ENCODE data around the gene ST3GAL5. TPM values are rescaled to one million over a fixed set of nuclear protein-coding genes. Genes with fewer than 3 reads are reported as not detected.

ST3GAL5 gene
- total and polyA plus RNA-seq, 9 donors: 25.9 to 37.5 (median 32.8) TPM

DNA sequence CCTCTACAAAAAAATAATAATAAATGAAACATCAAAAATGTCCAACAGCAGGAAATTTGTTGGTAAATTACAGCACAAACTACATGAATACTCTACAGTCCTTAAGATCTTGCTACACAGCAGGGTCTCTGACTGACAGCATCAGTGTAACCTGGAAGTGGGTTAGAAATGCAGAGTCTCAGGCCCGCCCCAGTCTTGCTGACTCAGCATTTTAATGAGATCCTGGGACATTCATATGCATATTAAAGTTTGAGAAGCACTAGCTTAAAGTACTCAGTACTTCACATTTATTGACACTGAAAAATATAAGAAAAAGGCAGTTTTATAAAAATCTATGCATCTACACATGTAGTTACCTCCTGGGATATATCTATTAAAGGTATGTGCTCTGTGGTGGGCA lies 21.7 kb downstream of the ST3GAL5 start:
- Histone ChIP-seq H3K27me3 (ENCODE audit: control insufficient read depth, insufficient read depth, low read length) (no peaks in the 10 kb centered on the region), H3K27ac (ENCODE audit: low read length) (no peak overlapping the region), H3K36me3 (ENCODE audit: control insufficient read depth, insufficient read depth, low read length) (peaks cover 10% of the 10 kb centered on the region), H3K4me3 (ENCODE audit: low read length) (no peak overlapping the region), H3K9me3 (replicated peaks; ENCODE audit: control insufficient read depth, low read depth, low read length) (no peaks in the 10 kb centered on the region), H3K4me1 (ENCODE audit: control insufficient read depth, insufficient read depth, low read length) (peaks cover 2% of the 10 kb centered on the region)
- WGBS (ENCODE audit: insufficient coverage): no CpG with 5 or more reads among the region's 1 CpG
- DNase-seq: no peak

DNA sequence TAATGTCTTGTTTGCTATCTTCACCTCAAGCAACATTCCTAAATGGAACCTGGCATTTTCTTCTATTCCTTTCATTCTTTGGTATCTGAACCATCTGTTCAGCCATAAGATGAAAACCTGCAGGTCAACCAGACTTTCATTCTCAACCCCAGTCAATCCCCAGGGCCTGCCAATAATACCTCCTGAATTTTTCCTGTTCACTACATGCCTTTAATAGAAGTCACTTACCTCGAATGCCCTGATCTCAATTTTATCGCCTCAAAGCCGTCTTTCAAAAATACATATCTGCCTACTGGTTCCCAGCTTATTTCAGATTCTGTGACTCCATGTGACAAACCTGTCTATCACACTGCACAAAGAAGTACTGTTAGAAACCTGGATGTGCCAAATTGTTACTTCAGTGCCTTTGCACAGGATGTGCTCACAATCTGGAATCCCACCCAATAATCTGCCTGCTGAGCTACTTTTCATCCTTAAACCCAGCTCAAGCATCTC lies 22.6 kb downstream of the ST3GAL5 start:
- H3K4me1 ChIP-seq (ENCODE audit: control insufficient read depth, insufficient read depth, low read length): peaks cover 2% of the 10 kb centered on the region
- H3K27ac ChIP-seq (ENCODE audit: low read length): no peak overlapping the region
- no peaks in the 10 kb centered on the region for H3K9me3 ChIP-seq (replicated peaks; ENCODE audit: control insufficient read depth, low read depth, low read length)
- H3K4me3 ChIP-seq (ENCODE audit: low read length): no peak overlapping the region
- DNase-seq: no peak
- H3K36me3 ChIP-seq (ENCODE audit: control insufficient read depth, insufficient read depth, low read length): peaks cover 11% of the 10 kb centered on the region
- WGBS (ENCODE audit: insufficient coverage): 90% methylated on average over 3 of the region's 3 CpGs
- H3K27me3 ChIP-seq (ENCODE audit: control insufficient read depth, insufficient read depth, low read length): no peaks in the 10 kb centered on the region

DNA sequence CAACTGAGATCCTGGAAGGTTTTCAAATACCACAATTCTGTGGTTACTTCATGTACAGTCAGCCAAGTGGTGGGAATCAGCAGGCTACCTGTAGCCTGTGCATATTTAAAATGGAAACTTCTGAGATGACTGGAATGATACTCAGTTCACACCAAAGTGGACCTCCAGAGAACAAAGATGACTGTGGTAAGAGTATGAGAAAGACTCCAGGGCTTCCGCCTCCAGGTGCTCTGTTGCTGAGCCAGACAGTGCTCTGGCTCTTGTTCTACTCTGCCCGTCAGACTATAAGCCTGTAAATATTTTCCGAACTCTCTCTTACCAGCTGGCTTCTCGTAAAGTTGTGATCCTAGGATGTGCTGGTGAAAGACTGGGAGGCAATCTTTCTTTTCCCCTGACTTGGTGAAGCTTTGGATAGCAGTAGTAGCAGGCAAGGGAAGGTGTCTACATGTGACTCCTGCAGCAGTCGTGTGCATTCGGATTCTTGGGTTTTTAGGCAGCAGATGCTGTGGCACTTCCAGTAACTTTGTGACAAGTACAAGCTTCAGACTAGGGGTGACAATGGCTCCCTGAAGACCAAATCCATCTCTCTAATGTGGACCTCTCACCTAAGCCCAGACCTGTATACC lies 23.1 kb downstream of the ST3GAL5 start:
- Histone ChIP-seq H3K9me3 (replicated peaks; ENCODE audit: control insufficient read depth, low read depth, low read length) (no peaks in the 10 kb centered on the region), H3K27me3 (ENCODE audit: control insufficient read depth, insufficient read depth, low read length) (no peaks in the 10 kb centered on the region), H3K27ac (ENCODE audit: low read length) (no peak overlapping the region), H3K36me3 (ENCODE audit: control insufficient read depth, insufficient read depth, low read length) (peaks cover 13% of the 10 kb centered on the region), H3K4me1 (ENCODE audit: control insufficient read depth, insufficient read depth, low read length) (peaks cover 2% of the 10 kb centered on the region), H3K4me3 (ENCODE audit: low read length) (no peak overlapping the region)
- 72% methylated on average over 2 of the region's 6 CpGs for WGBS (ENCODE audit: insufficient coverage)
- DNase-seq: no peak

DNA sequence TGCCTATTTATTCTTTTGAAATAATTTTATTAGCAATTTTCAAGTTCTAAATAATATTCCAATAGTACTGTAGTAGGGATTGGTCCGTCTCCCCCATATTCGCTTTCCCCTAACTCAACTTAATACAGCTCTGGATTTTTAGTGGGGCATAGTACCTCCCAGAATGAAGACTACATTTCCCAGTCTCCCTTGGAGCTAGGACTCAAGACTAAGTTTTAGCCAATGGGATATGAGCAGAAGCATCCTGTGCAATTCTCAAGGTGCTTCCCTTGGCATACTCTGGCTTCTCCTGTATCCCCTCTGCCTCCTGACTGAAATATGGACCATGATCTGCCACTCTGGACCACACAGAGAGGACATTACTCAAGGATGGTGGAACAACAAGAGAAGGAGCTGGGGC lies 24.1 kb downstream of the ST3GAL5 start:
- H3K27ac ChIP-seq (ENCODE audit: low read length): no peak overlapping the region

DNA sequence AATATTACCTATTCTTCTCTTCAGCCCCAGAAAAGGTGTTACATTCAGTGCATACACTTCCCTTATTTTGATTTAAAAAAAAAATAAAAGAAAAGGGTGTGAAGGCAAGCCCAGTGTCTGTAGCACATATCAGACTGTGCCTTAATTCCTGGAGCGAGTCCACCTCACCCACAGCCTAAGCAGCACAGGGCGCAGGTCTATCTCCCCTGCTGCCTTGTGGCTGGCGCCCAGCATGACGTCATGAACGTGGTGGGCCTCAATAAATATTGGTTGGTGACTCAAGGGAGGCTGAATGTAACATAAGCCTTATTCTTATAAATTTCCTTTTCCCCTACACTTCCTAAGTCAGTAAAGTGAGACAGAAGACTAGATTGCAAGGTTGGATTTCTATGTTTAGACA lies 26.4 kb downstream of the ST3GAL5 start:
- WGBS (ENCODE audit: insufficient coverage): no CpG with 5 or more reads among the region's 5 CpGs
- H3K27ac ChIP-seq (ENCODE audit: low read length): no peak overlapping the region

More for the DNA sequence above, 24.1 kb downstream of the ST3GAL5 start:
- Histone ChIP-seq H3K27me3 (ENCODE audit: control insufficient read depth, insufficient read depth, low read length) (no peaks in the 10 kb centered on the region), H3K9me3 (replicated peaks; ENCODE audit: control insufficient read depth, low read depth, low read length) (no peaks in the 10 kb centered on the region), H3K4me3 (ENCODE audit: low read length) (no peak overlapping the region), H3K36me3 (ENCODE audit: control insufficient read depth, insufficient read depth, low read length) (peaks cover 20% of the 10 kb centered on the region), H3K4me1 (ENCODE audit: control insufficient read depth, insufficient read depth, low read length) (peaks cover 2% of the 10 kb centered on the region)
- DNase-seq: no peak
- WGBS (ENCODE audit: insufficient coverage): no CpG with 5 or more reads among the region's 2 CpGs

DNA sequence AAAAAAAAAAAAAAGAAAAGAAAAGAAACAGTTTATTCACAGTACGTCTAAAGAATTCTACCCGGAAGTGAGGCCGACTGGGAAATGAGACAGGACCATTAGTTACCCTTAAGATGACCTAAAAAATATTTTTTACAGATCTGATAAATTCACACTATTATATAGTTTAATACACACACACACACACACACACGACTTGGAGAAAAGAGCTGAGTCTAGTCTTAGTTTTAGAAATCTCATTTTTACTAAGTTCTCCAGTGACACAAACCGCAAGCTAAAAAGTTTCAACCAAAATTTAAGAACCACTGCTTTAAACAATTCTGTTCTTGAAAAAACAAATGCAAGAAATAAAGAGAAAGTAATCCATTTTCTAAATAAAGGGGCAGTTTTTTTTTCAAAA lies 27.1 kb downstream of the ST3GAL5 start:
- no peaks in the 10 kb centered on the region for H3K9me3 ChIP-seq (replicated peaks; ENCODE audit: control insufficient read depth, low read depth, low read length)
- H3K36me3 ChIP-seq (ENCODE audit: control insufficient read depth, insufficient read depth, low read length): peaks cover 33% of the 10 kb centered on the region
- DNase-seq: no peak
- WGBS (ENCODE audit: insufficient coverage): no CpG with 5 or more reads among the region's 5 CpGs
- H3K27ac ChIP-seq (ENCODE audit: low read length): no peak overlapping the region
- peaks cover 2% of the 10 kb centered on the region for H3K4me1 ChIP-seq (ENCODE audit: control insufficient read depth, insufficient read depth, low read length)
- no peak overlapping the region for H3K4me3 ChIP-seq (ENCODE audit: low read length)
- no peaks in the 10 kb centered on the region for H3K27me3 ChIP-seq (ENCODE audit: control insufficient read depth, insufficient read depth, low read length)

More for the DNA sequence above, 26.4 kb downstream of the ST3GAL5 start:
- DNase-seq: no peak
- Histone ChIP-seq H3K36me3 (ENCODE audit: control insufficient read depth, insufficient read depth, low read length) (peaks cover 30% of the 10 kb centered on the region), H3K4me3 (ENCODE audit: low read length) (no peak overlapping the region), H3K9me3 (replicated peaks; ENCODE audit: control insufficient read depth, low read depth, low read length) (no peaks in the 10 kb centered on the region), H3K4me1 (ENCODE audit: control insufficient read depth, insufficient read depth, low read length) (peaks cover 2% of the 10 kb centered on the region), H3K27me3 (ENCODE audit: control insufficient read depth, insufficient read depth, low read length) (no peaks in the 10 kb centered on the region)

DNA sequence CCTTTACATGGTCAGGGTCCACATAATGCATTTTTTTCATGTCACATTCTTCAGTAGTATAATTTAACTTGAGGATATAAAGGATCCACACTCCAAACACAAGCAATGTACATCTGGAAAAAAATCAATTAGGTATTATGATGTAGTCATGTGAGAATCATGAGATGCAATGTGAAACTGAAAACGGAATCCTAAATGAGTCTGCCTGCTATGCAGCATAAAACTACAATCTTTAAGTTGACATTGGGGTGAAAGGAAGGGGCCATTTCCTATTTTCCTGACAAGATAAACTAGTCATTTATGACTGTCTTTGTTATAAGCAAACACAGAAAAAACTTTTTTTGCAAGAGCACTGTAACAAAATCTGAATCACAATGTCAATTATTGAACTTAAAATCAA lies 27.6 kb downstream of the ST3GAL5 start:
- no peaks in the 10 kb centered on the region for H3K27me3 ChIP-seq (ENCODE audit: control insufficient read depth, insufficient read depth, low read length)
- H3K4me1 ChIP-seq (ENCODE audit: control insufficient read depth, insufficient read depth, low read length): peaks cover 2% of the 10 kb centered on the region
- H3K36me3 ChIP-seq (ENCODE audit: control insufficient read depth, insufficient read depth, low read length): peaks cover 36% of the 10 kb centered on the region
- no peaks in the 10 kb centered on the region for H3K9me3 ChIP-seq (replicated peaks; ENCODE audit: control insufficient read depth, low read depth, low read length)
- peak overlapping the region; percentile 44 for H3K27ac ChIP-seq (ENCODE audit: low read length)
- no CpG with 5 or more reads among the region's 1 CpG for WGBS (ENCODE audit: insufficient coverage)
- no peak overlapping the region for H3K4me3 ChIP-seq (ENCODE audit: low read length)
- DNase-seq: peak; percentile 63

DNA sequence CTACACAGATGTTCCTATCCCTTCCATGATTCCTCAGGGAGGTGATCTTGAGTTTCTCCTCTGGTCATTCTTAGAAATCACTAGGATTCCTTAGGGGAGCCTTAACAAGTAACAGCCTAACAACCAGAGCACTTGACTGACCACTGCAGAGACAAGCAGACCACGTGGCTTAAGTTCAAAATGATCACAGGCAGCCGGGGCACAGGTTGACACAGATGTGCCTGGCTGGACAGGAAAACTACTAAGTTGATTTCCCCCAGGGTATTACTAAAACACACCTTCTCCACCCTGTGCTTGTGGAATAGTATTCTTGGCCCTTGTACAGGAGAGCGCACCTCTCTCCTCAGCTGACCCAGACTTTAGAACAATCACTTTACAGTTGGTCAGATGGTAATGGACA lies 29.9 kb downstream of the ST3GAL5 start:
- Histone ChIP-seq H3K4me1 (ENCODE audit: control insufficient read depth, insufficient read depth, low read length) (peaks cover 4% of the 10 kb centered on the region), H3K4me3 (ENCODE audit: low read length) (no peak overlapping the region), H3K9me3 (replicated peaks; ENCODE audit: control insufficient read depth, low read depth, low read length) (no peaks in the 10 kb centered on the region), H3K36me3 (ENCODE audit: control insufficient read depth, insufficient read depth, low read length) (peaks cover 48% of the 10 kb centered on the region), H3K27ac (ENCODE audit: low read length) (no peak overlapping the region), H3K27me3 (ENCODE audit: control insufficient read depth, insufficient read depth, low read length) (no peaks in the 10 kb centered on the region)
- WGBS (ENCODE audit: insufficient coverage): no CpG with 5 or more reads among the region's 3 CpGs
- DNase-seq: no peak

DNA sequence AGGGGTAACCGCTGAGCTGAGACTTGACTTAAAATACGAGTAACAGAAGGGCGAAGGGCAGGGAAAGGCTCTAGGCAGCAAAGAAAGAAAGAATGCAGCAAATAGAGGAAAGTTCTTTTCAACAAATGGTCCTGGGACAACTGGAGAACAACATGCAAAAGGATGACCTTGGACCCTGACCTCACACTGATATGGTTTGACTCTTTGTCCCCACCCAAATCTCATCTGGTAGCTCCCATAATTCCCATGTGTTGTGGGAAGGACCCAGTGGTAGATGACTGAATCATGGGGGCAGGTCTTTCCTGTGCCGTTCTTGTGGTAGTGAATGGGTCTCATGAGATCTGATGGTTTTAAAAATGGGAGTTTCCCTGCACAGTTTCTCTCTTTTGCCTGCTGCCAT lies 33.9 kb downstream of the ST3GAL5 start:
- Histone ChIP-seq H3K4me1 (ENCODE audit: control insufficient read depth, insufficient read depth, low read length) (peaks cover 15% of the 10 kb centered on the region), H3K9me3 (replicated peaks; ENCODE audit: control insufficient read depth, low read depth, low read length) (no peaks in the 10 kb centered on the region), H3K36me3 (ENCODE audit: control insufficient read depth, insufficient read depth, low read length) (peaks cover 51% of the 10 kb centered on the region), H3K4me3 (ENCODE audit: low read length) (no peak overlapping the region), H3K27me3 (ENCODE audit: control insufficient read depth, insufficient read depth, low read length) (no peaks in the 10 kb centered on the region), H3K27ac (ENCODE audit: low read length) (no peak overlapping the region)
- DNase-seq: no peak
- 87% methylated on average over 3 of the region's 4 CpGs for WGBS (ENCODE audit: insufficient coverage)

DNA sequence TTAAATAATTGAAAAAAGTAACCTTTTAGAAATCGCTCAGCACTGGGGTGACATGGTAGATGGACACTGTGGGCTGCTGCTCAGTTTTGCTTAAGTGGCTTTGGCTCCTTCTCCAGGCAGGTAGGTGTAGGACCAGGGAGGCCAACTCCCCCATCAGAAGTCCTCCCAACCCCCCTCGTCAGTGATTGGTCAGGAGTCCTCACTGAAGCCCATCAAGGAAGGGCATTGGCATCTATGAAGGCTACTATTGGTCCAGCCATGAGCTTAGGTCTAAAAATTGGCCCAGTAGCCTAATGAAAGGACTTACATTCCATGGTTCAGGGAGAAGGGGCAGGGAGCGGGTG lies 34.7 kb downstream of the ST3GAL5 start:
- Histone ChIP-seq H3K4me3 (ENCODE audit: low read length) (no peak overlapping the region), H3K9me3 (replicated peaks; ENCODE audit: control insufficient read depth, low read depth, low read length) (no peaks in the 10 kb centered on the region), H3K27ac (ENCODE audit: low read length) (peak overlapping the region; percentile 85), H3K27me3 (ENCODE audit: control insufficient read depth, insufficient read depth, low read length) (no peaks in the 10 kb centered on the region), H3K36me3 (ENCODE audit: control insufficient read depth, insufficient read depth, low read length) (peaks cover 46% of the 10 kb centered on the region), H3K4me1 (ENCODE audit: control insufficient read depth, insufficient read depth, low read length) (peaks cover 15% of the 10 kb centered on the region)
- no peak for DNase-seq
- no CpG with 5 or more reads among the region's 3 CpGs for WGBS (ENCODE audit: insufficient coverage)

Measured in muscle of leg (tissue), 11 donors.